NCI-H2171 treated with DMSO at 0.1 percent for 48 hours (cell line): ENCODE results near the gene SEZ6L.
A peak's percentile ranks its signal among the peaks of the same experiment; 100 is the strongest.
"Not testable (repeated sequence)": the region's sequence is repeated elsewhere in the genome, so short reads cannot be mapped to it uniquely, and the experiment has no call there.

ENCODE experiments used
- DNase-seq: peaks from one replicate; lab custom pipeline; 2025; lab: John Stamatoyannopoulos, UW

SEZ6L gene

DNA sequence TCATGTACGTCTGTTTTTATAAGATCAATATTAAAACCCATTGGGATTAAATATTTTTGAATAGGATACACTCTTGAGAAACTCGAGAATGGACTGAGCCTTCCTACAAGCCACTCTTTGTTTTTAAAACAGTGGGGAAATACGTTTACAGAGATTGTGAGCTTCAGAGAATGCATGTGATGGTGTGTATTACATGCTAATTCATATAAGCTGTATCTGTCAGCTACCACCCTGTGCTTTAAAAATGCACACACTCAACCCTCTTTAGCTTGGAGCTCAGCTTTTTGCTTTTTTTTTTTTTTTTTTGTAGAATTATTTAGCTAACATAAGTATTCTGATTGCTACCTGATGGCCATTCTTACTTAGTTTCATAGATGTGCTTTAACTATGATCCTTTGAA is 213.5 kb downstream of the SEZ6L start:
- DNase-seq = no peak

DNA sequence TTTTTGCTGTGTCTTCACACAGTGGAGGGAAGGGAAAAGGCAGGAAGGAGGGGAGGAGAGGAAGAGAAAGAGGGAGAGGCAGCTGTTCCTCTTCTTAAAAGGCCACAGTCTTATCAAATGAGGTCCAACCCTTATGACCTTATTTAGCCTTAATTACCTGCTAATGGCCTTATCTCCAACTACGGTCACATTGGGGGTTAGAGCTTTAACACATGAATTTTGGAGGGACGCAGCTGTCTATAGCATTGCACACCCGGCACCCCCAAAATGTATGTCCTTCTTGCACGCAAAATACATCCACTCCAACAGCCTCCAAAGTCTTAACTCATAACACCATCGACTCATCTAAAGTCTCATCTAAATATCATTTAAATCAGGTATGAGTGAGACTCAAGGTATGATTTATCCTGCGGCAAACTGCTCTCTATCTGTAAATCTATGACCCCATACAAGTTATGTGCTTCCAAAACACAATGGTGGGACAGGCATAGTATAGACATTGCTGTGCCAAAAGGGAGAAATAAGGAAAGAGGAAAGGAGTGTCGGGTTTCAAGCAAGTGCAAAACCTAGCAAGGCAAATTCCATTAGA is 214.8 kb downstream of the SEZ6L start:
- no peak for DNase-seq

DNA sequence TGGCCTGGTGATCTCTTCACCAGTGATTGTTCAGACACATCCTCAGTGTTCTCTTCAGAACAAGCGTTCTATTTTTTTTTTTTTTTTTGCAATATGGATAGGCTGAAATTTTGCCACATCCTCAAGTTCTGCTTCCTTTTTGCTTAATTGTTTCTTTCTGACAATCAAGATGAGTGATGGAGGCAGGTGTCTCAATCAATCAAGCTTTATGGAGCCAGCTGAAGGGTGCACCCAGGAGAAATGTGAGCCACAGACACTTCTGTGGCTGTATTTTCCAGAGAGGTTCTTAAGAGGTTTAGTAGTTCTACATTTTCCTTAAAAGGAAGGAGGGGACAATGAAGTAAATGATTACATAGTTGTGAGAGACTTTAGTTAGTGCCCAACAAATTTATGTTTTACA is 215.9 kb downstream of the SEZ6L start:
- DNase-seq = peak; percentile 49

DNA sequence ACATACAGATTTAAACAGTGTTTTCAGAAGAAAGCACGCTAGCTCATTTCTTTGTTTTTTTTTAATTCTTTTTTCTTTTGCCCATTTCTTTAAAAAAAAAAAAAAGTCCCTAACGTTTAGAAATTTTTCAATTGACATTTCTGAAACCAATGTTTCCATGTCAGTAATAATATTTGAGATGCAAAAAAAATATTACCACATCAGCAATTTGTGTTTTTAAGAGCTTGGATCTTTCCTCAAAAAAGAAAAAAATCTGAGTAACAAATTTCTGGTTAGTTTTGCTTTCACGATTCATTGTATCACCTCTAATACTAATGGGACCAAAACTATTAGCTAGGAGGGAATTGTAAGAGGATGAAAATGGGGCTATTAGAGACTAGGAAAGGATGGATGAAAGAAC is 219.9 kb downstream of the SEZ6L start:
- no peak for DNase-seq

DNA sequence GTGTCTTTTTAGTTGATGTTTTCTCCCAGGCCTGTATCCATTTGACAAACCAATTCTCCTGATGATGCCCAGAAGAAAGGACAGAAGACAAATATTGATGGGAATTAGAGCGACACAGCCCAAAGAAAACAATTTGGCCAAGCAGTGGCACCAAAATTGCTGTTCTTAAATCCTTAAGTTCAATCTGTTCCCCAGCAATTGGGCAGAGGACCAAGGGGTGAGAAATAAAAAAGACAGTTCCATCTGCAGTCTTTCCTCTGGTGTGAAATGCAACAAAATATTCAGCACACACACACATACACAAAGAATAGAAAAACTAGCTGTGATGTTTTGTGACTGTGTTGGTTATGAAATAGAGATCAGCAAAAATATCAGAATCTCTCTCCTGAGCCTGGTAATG is 221.8 kb downstream of the SEZ6L start:
- DNase-seq = no peak

DNA sequence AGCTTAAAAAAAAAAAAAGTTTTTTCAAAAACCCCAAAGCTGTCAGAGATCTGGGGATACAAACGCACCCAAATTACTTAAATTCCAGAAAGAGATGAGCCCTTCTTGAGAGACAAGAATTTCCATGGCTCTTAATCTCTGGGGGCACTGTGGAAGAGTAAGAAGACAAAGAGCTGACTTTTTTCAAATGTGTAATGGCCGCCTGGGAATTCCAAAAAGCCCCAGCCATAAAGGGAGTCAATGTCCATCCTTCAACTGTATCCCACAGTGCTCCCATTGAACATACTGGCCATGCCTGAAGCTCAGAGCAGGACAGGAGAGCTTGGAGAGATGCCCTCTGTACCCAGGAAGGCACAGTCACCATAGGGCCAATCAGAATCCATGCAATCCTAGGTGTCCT is 222.4 kb downstream of the SEZ6L start:
- DNase-seq = no peak

DNA sequence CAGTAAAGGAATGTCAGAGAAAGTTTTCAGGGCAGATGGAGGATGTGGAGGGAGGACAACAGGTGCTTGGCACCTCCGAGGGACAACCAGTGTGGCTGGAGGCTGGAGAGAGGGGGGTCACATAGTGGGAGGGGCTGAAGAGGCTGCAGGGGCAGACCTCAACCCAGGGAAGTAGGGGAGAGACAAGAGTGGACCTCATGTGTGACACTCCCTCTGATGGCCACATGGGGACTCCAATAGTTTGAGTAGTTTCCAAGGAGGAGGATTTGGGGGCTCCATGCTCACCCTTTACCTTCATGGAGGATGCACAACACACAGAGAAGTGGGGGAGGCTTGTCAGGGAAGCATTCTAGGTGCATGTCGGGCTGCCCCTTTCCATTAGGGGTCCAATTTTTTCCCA is 224.7 kb downstream of the SEZ6L start:
- no peak for DNase-seq

DNA sequence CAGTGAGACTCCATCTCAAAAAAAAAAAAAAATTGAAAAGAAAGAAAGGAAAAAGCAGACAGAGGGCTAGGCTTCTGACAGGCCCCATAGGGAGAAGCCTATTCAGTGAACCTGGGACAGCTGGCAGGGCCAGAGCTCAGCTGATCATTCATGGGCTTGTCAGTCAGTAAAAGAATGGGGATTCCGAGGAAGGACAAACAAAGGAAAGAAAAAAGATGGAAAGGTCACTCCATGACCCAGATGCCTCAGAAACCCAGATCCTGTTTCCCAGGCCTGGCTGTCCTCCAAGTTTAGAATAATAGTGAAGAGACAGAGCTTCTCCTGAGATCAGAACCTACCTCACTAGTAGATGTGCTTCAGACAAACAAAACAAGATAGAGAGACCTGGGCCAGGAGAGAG is 225.5 kb downstream of the SEZ6L start:
- peak; percentile 60 for DNase-seq

DNA sequence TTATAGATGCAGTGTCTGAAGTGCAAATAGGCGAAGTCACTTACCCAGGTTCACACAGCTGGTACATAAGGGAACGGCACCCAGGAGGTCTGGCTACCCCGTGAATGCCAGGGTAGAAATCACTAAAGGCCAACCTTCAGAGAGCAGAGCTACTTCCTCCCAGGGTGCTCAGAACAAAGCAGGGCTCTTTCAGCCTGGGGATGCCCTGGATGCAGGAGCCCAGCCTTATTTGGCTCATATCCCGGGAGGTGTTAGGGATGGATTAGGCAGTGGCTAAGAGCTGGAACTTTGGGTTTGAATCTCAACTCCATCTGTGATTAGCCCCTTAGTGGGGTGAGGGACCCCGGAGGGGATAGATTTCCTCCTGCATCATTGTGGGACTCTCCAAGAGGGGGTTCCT is 226.7 kb downstream of the SEZ6L start:
- DNase-seq = no peak

DNA sequence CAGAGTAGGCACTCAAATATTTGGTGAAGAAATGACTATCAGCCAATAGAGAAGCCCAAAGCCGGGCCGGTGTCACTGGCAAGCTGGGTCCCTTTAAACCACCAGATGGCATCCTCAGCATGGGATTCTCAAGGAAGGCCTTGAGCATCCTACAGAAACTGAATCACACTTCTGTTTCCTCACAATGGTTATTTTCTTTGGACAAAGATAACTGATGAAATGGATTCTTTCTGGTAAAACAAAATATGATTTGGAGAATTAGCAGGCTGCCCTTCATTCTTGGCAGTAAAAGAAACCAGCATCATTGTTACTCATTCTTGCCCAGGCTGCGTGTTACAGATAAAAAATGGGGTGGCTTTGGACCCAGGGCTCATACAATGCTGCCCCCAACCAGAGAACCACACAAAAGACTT is 229.5 kb downstream of the SEZ6L start:
- peak; percentile 55 for DNase-seq

DNA sequence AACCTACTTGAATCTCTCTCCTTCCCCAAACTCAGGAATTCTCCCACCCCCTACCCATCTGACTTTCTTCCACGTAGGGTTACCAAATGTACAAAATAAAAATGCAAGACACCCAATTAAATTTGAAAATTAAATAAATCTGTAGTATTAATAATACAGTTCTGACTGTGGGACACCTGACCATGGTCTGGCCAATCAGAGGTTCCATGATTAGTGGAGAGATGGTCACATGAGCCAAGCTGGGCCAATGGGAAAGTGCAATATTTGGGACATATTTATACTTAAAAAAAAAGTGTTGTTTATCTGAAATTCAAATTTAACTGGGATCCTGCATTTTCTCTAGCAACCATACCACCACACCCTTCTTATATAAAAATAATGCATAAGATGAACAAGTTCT is 230.0 kb downstream of the SEZ6L start:
- DNase-seq = no peak

DNA sequence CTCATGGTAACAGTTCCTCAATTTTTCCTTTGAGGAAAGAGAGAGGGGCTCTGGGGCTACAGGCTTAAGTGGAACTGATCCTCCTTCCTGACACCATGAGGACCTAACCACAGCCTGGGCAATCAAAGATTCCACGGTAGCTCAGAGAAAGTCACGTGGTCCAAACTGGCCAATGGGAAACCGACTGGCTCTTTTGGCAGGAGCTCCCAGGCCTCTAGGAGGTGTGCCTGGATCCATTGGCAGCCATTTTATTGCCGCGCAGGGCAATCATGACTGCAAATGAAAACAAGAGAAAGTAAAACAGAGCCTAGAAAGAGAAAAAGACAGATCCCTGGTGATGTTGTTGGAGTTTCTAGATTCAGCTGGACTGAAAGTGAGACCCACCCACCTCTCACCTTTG is 232.5 kb downstream of the SEZ6L start:
- no peak for DNase-seq

DNA sequence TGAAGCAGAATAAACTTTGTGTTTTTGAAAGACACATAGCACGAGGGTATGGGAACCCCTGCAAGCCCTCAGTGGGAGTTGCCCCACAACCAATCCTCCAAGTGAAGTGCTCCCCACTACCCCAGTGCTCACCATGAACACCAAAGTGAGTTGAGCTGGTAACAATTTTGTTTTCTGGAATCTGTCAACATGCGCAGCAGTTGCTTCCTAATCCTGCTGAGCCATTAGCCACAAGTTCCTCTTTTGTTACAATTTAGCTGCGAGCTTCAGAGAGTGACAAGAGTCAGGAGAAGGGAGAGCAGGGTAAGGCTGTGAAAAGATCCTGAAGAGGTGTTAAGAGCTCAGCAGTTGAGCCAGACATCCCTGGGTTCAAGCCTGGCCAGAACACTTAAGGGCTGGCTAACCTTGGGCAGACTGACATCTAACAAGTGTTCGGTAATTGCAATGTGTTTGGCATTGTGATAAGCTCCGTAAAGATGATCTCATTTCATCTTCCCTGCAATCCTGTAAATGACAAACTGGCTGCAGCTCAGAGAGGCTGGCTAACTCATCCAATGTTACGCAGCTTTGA is 235.7 kb downstream of the SEZ6L start:
- no peak for DNase-seq

DNA sequence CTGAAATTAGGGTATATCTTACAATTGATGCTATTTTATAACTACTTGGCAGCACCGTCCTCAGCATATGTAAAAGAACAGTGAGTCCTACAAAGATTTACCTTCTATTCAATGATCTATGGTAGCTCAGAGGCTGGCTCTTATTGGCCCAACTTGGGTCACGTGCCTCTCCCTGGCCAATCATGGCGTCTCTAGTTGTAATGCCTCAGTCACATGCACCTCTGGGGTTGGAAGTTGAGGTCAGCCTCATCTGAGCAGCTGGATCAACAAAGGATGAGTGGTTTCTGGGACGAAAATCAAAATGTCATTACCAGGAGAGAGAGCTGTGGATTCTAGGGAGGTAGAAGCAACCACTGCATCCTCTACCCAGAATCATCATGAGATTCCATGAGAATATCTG is 236.9 kb downstream of the SEZ6L start:
- peak; percentile 16 for DNase-seq

DNA sequence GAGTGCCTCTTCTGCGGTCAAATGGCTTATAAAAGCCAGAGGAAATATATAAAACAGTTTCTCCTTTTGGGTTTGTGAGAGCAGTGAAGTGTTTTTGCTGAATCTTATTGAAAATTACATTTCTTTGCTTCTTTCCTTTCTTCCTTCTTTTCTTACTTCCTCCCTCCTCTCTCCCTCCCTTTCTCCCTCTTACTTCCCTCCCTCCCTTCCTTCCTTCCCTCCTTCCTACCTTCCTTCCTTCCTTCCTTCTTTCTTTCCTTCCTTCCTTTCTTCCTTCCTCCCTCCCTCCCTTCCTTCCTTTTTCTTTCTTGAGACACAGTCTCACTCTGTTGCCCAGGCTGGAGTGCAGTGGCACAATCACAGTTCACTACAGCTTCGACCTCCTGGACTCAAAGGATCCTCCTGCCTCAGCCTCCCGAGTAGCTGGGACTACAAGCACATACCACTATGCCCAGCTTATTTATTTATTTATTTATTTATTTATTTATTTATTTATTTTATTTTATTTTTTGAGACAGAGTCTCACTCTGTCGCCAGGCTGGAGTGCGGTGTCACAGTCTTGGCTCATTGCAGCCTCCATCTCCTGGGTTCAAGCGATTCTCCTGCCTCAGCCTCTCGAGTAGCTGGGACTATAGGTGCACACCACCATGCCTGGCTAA is 239.4 kb downstream of the SEZ6L start:
- DNase-seq = not testable (repeated sequence)

DNA sequence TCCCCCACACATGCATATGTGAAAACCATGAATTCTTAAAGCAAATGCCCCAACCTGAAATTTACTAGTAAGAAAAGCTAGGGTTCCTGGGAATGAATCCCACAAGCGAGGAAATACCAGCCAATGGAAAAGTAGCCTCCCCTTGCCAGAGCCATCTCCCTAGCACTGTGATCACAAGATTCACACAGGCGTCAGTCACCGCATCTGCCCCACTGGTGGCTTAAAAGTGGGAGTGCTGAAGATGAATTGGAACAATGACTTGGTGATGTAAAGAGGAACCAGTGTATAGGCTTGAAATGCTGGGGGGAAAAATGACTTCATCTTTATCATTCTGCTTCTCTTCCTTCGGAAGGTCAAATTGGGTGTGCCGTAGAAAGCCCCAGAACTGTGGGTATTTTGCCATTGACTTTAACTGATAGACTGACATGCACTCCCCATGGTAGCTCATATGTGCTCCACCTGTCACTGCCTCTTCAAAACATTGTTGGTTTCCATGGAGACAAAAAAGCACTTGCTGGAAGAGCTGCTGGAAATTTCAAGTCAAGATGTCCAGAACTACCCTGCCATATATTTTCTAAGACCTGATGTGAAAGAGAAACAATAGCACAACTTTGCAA is 240.6 kb downstream of the SEZ6L start:
- DNase-seq = peak; percentile 56

DNA sequence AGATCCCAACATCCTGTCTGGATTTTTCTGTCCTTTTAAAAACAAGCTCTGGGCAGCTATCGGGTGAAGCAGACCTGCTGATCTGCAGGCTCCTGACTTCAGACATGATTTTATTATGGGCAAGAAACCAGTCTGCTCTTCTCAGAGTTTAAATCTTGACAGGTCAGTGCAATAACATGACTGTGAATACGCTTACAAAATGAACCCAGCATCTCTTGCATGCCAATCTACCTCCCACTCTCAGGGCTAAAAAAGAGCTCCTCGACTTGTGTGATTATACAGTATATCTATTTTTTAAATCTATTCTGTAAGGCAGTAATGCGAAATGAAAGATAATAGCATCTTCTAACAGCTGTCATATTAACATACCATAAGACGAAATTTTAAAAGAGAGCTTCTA is 241.1 kb downstream of the SEZ6L start:
- DNase-seq = no peak

DNA sequence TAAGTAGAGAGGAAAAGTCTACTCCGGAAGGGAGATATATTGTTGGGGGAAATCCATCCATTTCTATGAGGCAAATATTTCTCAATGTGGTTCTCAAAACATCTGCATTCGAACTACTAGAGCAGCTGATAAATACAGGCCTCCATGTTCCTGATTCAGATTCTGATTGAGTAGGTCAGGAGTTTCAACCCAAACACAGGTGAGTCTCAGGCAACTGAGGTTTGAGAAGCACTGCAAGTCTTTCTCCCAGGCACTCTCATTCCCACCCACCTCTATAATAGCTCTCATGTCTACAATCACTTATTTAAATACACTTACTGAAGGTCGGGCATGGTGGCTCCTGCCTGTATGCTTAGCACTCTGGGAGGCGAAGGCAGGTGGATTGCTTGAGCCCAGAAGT is 245.1 kb downstream of the SEZ6L start:
- DNase-seq = no peak

DNA sequence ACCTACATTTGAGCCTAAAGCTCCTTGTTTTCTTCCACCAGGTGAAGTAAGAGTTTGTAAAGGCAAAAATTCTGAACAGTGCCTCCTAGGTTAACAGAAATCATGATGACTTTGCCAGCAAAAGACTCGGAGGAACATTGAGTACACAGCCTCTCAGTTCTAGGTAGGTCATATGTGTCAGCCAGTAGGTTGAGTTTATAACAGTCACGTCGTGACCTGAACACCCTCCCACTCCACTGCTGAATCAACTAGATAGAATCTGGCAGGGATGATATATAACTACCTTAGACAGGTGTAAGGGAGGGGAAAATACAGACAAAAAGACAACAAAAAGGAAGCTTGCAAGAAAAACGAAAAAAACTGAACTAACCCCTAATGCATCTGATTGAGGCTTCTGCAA is 247.0 kb downstream of the SEZ6L start:
- DNase-seq = no peak

DNA sequence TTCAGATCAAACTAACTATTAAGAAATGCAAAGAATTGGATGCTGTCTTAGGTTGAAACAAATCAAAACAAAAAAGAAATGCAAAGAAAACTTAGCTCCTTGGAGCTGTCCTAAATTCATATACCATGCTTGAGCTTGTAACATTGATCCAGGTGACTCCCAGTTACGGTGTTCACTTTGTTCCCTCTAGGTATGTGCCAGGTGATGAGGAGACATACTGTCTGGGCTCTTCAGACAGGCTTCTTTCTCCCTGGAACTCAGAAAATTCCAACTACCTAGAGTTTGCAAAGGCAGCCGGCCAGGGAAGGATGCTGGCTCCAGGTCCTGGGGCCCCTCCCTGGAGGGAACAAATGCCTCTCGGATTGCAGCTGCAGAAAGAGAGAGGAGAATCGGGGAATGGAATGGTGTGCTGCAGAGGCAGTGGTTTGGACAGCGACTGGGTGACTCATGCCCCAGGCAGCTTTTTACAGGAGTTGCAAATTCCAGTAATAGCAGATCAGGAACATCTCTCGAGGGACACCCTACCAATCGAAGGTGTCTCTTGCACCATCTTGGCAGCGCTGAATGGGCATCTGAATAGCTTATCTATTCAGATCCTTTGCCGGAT is 247.5 kb downstream of the SEZ6L start:
- DNase-seq = no peak

DNA sequence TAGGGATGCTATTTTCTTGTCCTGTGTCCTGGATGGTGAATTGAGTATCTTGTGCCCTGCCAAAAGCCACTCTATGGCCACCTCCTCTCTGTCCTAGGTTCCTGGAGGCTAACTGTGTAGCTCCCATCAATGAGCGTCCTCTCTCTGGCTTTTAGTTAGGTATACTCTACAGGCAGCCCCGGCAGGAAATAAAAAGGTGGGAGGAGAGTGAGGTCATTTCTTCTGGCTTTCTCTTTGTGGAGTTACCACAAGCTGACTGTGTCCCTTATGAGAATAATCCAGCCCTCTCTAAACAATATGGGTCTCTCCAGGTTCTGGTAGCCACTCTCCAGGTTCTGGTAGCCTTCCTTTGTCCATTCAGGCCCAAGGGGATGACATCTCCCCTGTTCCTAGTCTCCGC is 248.1 kb downstream of the SEZ6L start:
- DNase-seq = no peak

DNA sequence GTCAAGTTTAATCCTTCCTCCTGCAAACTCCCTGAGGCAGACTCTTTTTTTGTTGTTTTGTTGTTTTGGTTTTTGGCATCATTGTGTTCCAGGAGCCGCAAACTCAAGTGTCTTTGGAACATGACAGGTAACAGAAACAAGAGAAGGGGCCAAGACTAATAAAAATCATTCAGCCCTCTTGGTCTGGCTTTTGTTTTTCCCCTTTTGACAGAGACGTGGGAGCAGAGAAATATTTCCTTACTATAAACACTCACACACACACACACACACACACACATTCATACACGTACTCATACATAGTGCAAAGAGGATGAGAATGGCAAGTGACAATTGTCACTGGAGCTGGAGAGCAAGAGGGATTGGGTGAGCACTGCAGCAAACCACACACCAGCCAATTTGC is 249.4 kb downstream of the SEZ6L start:
- no peak for DNase-seq

DNA sequence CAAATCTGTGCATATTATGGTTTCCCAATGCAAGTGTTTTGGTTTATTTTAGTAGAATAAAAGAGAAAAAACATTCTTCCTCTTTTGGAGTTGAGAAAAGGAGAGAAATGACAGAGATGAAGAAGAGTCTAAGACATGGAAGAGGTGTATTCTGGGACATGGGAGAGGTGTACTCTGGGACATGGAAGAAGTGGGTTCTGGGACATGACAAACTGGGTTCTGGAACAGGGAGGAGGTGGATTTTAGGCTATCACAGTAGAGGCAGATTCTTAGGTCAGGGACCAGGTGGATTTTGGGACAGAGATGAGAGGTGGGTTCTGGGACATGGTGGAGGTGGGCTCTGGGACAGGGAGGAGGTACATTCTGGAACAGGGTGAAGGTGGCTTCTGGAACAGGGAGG is 257.7 kb downstream of the SEZ6L start:
- DNase-seq = no peak
